ENCODE data around the gene RFX4. TPM values are rescaled to one million over a fixed set of nuclear protein-coding genes. Genes with fewer than 3 reads are reported as not detected.
"Not testable (repeated sequence)": the region's sequence is repeated elsewhere in the genome, so short reads cannot be mapped to it uniquely, and the experiment has no call there.

RFX4 gene
- total and polyA plus RNA-seq, 2 donors: 0.05 to 0.23 TPM

DNA sequence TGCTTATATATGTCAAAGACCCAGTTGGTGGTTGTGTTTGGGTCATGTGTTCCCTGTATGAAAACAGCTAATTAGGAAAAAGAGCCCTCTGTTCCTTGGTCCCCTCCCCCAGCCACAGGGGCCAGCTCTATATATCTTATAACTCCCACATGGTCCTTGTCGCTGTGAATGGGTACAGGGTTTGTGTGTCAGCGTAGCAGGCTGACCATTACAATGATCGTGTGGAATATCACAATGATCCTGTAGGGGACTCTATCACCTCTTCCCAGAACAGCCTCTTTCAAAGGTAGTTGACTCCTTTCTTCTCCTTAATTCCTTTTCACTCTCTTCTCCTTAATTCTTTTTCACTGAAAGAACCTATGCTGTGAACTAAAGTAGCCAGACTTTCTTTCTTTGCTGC lies 140.0 kb downstream of the RFX4 start:
- no peaks in the 10 kb centered on the region for H3K9me3 ChIP-seq (ENCODE audit: control insufficient read depth in 2 of 2, insufficient read depth in 1 of 2, low read length in 1 of 2)
- WGBS: 62% methylated on average over 3 of the region's 3 CpGs
- H3K27me3 ChIP-seq (ENCODE audit: control insufficient read depth in 2 of 2, insufficient read depth in 1 of 2, low read length in 1 of 2): peaks cover 0 to 5% of the 10 kb centered on the region in 2 donors
- H3K27ac ChIP-seq (ENCODE audit: low read depth in 1 of 2, low read length in 1 of 2): no peak overlapping the region
- no peak for DNase-seq (ENCODE audit: low read depth in 6 of 9, low spot score in 9 of 9)
- H3K4me3 ChIP-seq (ENCODE audit: low read length in 2 of 2): no peak overlapping the region
- H3K4me1 ChIP-seq (ENCODE audit: control insufficient read depth in 2 of 2, insufficient read depth in 2 of 2, low read length in 2 of 2): no peaks in the 10 kb centered on the region
- H3K36me3 ChIP-seq (ENCODE audit: control insufficient read depth in 2 of 2, insufficient read depth in 2 of 2, low read length in 1 of 2): no peaks in the 10 kb centered on the region

DNA sequence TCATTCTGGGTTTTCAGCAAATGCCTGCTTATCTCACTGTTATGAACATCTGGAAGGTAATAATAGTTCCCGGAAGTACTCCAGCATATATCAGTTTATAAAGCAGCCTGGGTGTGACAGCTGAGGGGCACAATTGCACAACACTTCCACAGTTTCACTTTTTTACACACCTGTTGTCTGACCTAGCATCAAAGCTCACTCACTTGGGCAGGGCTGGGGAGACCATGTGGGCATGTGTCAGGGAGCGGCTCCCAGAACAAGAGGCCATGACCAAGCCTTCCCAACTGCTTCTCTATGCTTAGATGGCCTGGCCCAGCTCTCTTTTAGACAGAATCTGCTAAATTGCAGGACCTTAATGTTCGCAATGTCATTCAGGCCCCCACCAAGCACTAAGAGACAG lies 140.6 kb downstream of the RFX4 start:
- WGBS: 97% methylated on average over 3 of the region's 3 CpGs
- H3K4me3 ChIP-seq (ENCODE audit: low read length in 2 of 2): no peak overlapping the region
- DNase-seq (ENCODE audit: low read depth in 6 of 9, low spot score in 9 of 9): no peak
- no peaks in the 10 kb centered on the region for H3K9me3 ChIP-seq (ENCODE audit: control insufficient read depth in 2 of 2, insufficient read depth in 1 of 2, low read length in 1 of 2)
- H3K4me1 ChIP-seq (ENCODE audit: control insufficient read depth in 2 of 2, insufficient read depth in 2 of 2, low read length in 2 of 2): no peaks in the 10 kb centered on the region
- no peaks in the 10 kb centered on the region for H3K36me3 ChIP-seq (ENCODE audit: control insufficient read depth in 2 of 2, insufficient read depth in 2 of 2, low read length in 1 of 2)
- H3K27me3 ChIP-seq (ENCODE audit: control insufficient read depth in 2 of 2, insufficient read depth in 1 of 2, low read length in 1 of 2): peaks cover 0 to 5% of the 10 kb centered on the region in 2 donors
- no peak overlapping the region for H3K27ac ChIP-seq (ENCODE audit: low read depth in 1 of 2, low read length in 1 of 2)

DNA sequence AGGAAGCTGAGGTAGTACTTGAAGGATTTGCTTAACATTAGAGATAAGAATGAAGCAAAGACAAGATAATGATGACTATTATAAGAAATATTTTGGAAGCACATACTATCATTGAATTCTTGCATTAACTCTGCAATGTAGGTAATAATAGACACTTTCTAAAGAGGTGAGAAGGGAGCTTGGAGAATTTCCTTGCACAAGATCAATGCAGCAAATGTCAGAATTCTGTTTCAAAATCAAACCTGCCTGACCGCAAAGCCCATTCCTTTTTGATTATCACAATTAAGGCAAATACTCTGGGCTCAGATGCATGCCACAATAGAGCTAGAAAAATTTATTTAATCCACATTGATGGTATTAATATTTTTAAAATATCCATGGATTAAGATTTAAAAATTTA lies 141.3 kb downstream of the RFX4 start:
- H3K27ac ChIP-seq (ENCODE audit: low read depth in 1 of 2, low read length in 1 of 2): no peak overlapping the region
- no peaks in the 10 kb centered on the region for H3K4me1 ChIP-seq (ENCODE audit: control insufficient read depth in 2 of 2, insufficient read depth in 2 of 2, low read length in 2 of 2)
- H3K36me3 ChIP-seq (ENCODE audit: control insufficient read depth in 2 of 2, insufficient read depth in 2 of 2, low read length in 1 of 2): no peaks in the 10 kb centered on the region
- H3K9me3 ChIP-seq (ENCODE audit: control insufficient read depth in 2 of 2, insufficient read depth in 1 of 2, low read length in 1 of 2): no peaks in the 10 kb centered on the region
- no peak for DNase-seq (ENCODE audit: low read depth in 6 of 9, low spot score in 9 of 9)
- H3K4me3 ChIP-seq (ENCODE audit: low read length in 2 of 2): no peak overlapping the region
- peaks cover 0 to 5% of the 10 kb centered on the region in 2 donors for H3K27me3 ChIP-seq (ENCODE audit: control insufficient read depth in 2 of 2, insufficient read depth in 1 of 2, low read length in 1 of 2)
- 100% methylated on average over 1 of the region's 1 CpG for WGBS

DNA sequence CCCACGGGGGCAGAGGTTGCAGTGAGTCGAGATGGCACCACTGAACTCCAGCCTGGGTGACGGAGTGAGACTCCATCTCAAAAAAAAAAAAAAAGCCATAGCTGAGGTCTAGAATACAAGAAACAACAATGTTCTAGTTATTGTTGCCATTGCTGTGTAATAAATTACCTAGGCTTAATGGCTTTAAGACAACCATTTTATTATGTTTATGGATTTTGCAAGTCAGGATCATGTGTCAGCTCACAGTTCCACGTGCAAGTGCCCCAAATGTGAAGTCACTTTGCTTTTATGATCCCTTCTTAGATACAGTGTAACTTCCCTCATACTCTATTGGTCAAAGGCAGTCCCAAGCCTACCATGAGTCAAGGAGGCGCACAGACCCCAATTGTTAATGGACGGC lies 142.1 kb downstream of the RFX4 start:
- no peak for DNase-seq (ENCODE audit: low read depth in 6 of 9, low spot score in 9 of 9)
- Histone ChIP-seq H3K27me3 (ENCODE audit: control insufficient read depth in 2 of 2, insufficient read depth in 1 of 2, low read length in 1 of 2) (peaks cover 0 to 3% of the 10 kb centered on the region in 2 donors), H3K9me3 (ENCODE audit: control insufficient read depth in 2 of 2, insufficient read depth in 1 of 2, low read length in 1 of 2) (no peaks in the 10 kb centered on the region), H3K36me3 (ENCODE audit: control insufficient read depth in 2 of 2, insufficient read depth in 2 of 2, low read length in 1 of 2) (no peaks in the 10 kb centered on the region), H3K4me1 (ENCODE audit: control insufficient read depth in 2 of 2, insufficient read depth in 2 of 2, low read length in 2 of 2) (no peaks in the 10 kb centered on the region), H3K27ac (ENCODE audit: low read depth in 1 of 2, low read length in 1 of 2) (no peak overlapping the region), H3K4me3 (ENCODE audit: low read length in 2 of 2) (no peak overlapping the region)
- 95% methylated on average over 6 of the region's 6 CpGs for WGBS

DNA sequence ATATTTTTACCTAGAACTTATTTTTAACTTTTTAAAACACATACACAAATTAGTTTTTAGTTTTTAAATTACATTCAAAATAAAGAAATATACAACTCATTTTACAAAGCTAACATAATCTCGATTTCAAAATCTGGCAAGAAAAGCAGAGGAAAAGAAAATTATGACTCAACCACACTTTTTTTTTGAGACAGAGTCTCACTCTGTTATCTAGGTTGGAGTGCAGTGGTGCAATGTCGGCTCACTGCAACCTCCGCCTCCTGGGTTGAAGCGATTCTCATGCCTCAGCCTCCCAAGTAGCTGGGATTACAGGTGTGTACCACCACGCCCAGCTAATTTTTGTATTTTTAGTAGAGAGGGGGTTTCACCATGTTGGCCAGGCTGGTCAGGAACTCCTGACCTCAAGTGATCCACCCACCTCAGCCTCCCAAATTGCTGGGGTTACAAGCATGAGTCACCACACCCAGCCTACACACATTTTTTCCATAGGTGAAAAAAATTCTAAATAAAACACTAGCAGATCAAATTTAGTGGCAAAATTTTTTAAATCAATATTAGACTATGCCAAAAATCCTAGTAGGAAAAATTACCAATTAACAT lies 143.9 kb downstream of the RFX4 start:
- not testable (repeated sequence) for H3K9me3 ChIP-seq (ENCODE audit: control insufficient read depth in 2 of 2, insufficient read depth in 1 of 2, low read length in 1 of 2); H3K4me3 ChIP-seq (ENCODE audit: low read length in 2 of 2); H3K4me1 ChIP-seq (ENCODE audit: control insufficient read depth in 2 of 2, insufficient read depth in 2 of 2, low read length in 2 of 2); DNase-seq (ENCODE audit: low read depth in 6 of 9, low spot score in 9 of 9); H3K36me3 ChIP-seq (ENCODE audit: control insufficient read depth in 2 of 2, insufficient read depth in 2 of 2, low read length in 1 of 2); H3K27me3 ChIP-seq (ENCODE audit: control insufficient read depth in 2 of 2, insufficient read depth in 1 of 2, low read length in 1 of 2); H3K27ac ChIP-seq (ENCODE audit: low read depth in 1 of 2, low read length in 1 of 2)
- 97% methylated on average over 5 of the region's 5 CpGs for WGBS

DNA sequence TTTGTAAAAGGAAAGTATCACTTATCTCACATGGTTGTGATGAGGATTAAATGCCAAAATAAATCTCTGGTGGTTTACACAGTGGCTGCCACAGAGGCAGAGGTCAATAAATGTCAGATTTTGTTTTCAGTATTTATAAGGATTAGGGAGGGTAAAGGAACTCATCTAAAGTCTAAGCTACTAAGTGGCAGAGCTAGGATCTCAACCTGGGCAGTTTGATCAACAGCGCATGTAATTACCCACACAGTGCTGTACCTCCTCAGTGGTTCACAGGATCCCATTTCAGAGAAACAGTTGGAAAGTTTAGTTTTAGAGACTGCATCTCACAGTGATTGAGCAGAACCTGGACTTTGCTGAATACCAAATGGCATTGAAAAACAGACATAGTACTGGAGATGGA lies 146.8 kb downstream of the RFX4 start:
- DNase-seq (ENCODE audit: low read depth in 6 of 9, low spot score in 9 of 9): no peak
- WGBS: 97% methylated on average over 1 of the region's 1 CpG
- Histone ChIP-seq H3K36me3 (ENCODE audit: control insufficient read depth in 2 of 2, insufficient read depth in 2 of 2, low read length in 1 of 2) (no peaks in the 10 kb centered on the region), H3K9me3 (ENCODE audit: control insufficient read depth in 2 of 2, insufficient read depth in 1 of 2, low read length in 1 of 2) (no peaks in the 10 kb centered on the region), H3K27ac (ENCODE audit: low read depth in 1 of 2, low read length in 1 of 2) (no peak overlapping the region), H3K27me3 (ENCODE audit: control insufficient read depth in 2 of 2, insufficient read depth in 1 of 2, low read length in 1 of 2) (no peaks in the 10 kb centered on the region), H3K4me1 (ENCODE audit: control insufficient read depth in 2 of 2, insufficient read depth in 2 of 2, low read length in 2 of 2) (no peaks in the 10 kb centered on the region), H3K4me3 (ENCODE audit: low read length in 2 of 2) (no peak overlapping the region)

DNA sequence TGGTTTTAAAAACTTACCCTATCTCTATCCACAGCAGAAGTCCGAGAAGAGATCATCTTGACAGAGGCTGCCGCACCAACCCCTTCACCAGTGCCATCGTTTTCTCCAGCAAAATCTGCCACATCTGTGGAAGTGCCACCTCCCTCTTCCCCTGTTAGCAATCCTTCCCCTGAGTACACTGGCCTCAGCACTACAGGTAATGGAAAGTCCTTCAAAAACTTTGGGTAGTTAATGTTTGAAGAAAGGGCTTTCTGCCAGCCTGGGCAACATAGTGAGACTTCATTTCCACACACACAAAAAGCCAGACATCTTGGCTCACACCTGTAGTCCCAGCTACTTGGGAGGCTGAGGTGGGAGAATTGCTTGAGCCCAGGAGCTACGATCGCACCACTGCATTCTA lies 150.1 kb downstream of the RFX4 start:
- no peak overlapping the region for H3K27ac ChIP-seq (ENCODE audit: low read depth in 1 of 2, low read length in 1 of 2)

DNA sequence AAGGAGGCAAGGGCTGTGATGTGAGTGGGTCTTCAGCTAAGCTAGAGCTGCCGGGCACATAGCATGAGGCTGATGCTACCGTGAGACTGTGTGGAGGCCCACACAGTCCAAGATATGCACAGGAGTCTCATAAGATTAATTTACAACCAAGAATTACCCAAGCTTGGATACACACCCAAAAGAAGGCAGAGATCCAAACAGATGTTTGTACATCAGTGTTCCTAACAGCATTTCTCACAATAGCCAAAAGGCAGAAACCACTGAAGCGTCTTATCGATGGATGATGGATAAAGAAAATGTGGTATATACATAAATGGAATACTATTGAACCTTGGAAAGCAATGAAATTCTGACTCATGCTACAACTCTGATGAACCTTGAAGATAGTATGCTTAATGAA lies 150.9 kb downstream of the RFX4 start:
- no peak overlapping the region for H3K27ac ChIP-seq (ENCODE audit: low read depth in 1 of 2, low read length in 1 of 2)
- H3K36me3 ChIP-seq (ENCODE audit: control insufficient read depth in 2 of 2, insufficient read depth in 2 of 2, low read length in 1 of 2): no peaks in the 10 kb centered on the region
- no peaks in the 10 kb centered on the region for H3K4me1 ChIP-seq (ENCODE audit: control insufficient read depth in 2 of 2, insufficient read depth in 2 of 2, low read length in 2 of 2)
- H3K4me3 ChIP-seq (ENCODE audit: low read length in 2 of 2): no peak overlapping the region
- WGBS: 95% methylated on average over 4 of the region's 4 CpGs
- no peaks in the 10 kb centered on the region for H3K9me3 ChIP-seq (ENCODE audit: control insufficient read depth in 2 of 2, insufficient read depth in 1 of 2, low read length in 1 of 2)
- DNase-seq (ENCODE audit: low read depth in 6 of 9, low spot score in 9 of 9): no peak
- no peaks in the 10 kb centered on the region for H3K27me3 ChIP-seq (ENCODE audit: control insufficient read depth in 2 of 2, insufficient read depth in 1 of 2, low read length in 1 of 2)

More for the DNA sequence above, 150.1 kb downstream of the RFX4 start:
- no peak for DNase-seq (ENCODE audit: low read depth in 6 of 9, low spot score in 9 of 9)
- H3K27me3 ChIP-seq (ENCODE audit: control insufficient read depth in 2 of 2, insufficient read depth in 1 of 2, low read length in 1 of 2): no peaks in the 10 kb centered on the region
- no peak overlapping the region for H3K4me3 ChIP-seq (ENCODE audit: low read length in 2 of 2)
- no peaks in the 10 kb centered on the region for H3K36me3 ChIP-seq (ENCODE audit: control insufficient read depth in 2 of 2, insufficient read depth in 2 of 2, low read length in 1 of 2)
- no peaks in the 10 kb centered on the region for H3K4me1 ChIP-seq (ENCODE audit: control insufficient read depth in 2 of 2, insufficient read depth in 2 of 2, low read length in 2 of 2)
- WGBS: 97% methylated on average over 5 of the region's 5 CpGs
- no peaks in the 10 kb centered on the region for H3K9me3 ChIP-seq (ENCODE audit: control insufficient read depth in 2 of 2, insufficient read depth in 1 of 2, low read length in 1 of 2)

DNA sequence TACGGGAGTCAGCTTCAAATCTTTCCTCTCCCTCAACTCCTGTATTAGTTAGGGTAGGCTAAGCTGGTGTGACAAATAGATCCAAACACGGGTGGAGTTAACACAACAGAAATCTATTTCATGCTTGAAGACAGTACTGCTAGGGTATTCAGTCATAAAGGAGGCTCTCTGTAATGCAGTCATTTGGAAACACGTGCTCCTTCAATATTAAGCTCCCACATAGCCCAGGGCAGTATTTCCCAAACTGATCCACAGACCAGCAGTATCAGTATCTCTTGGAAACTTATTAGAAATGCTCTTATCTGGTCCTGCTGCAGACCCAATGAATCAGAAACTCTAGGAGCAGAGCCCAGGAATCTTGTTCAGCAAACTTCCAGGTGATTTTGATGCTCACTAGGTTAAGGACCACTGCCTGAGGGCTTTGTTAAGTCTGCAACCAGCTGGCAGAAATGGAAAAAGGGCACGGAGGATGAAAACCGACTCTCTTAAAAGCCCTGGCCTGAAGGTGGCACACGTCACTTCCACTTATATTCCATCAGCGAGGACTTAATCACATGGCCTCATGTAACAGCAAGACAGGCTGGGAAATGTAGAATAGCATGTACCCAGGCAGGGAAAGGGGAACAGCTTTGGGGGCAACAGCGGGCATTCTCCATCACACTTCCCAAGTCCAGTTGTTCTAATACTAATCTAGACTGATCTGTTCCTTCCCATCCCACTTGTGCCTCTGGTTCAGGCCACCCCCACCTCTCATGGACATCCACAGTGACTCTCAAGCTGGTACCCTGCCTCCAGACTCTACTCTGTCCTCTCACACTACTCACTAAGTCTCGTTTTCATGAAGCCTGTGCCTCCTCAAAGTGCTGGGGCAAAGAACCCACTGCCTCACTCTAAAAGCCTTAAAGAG lies 153.5 kb downstream of the RFX4 start:
- DNase-seq (ENCODE audit: low read depth in 6 of 9, low spot score in 9 of 9): peak in 1 of 9 donors; percentile 45
- Histone ChIP-seq H3K9me3 (ENCODE audit: control insufficient read depth in 2 of 2, insufficient read depth in 1 of 2, low read length in 1 of 2) (no peaks in the 10 kb centered on the region), H3K36me3 (ENCODE audit: control insufficient read depth in 2 of 2, insufficient read depth in 2 of 2, low read length in 1 of 2) (no peaks in the 10 kb centered on the region), H3K4me3 (ENCODE audit: low read length in 2 of 2) (no peak overlapping the region), H3K4me1 (ENCODE audit: control insufficient read depth in 2 of 2, insufficient read depth in 2 of 2, low read length in 2 of 2) (no peaks in the 10 kb centered on the region), H3K27me3 (ENCODE audit: control insufficient read depth in 2 of 2, insufficient read depth in 1 of 2, low read length in 1 of 2) (peaks cover 0 to 2% of the 10 kb centered on the region in 2 donors), H3K27ac (ENCODE audit: low read depth in 1 of 2, low read length in 1 of 2) (no peak overlapping the region)
- WGBS: 81% methylated on average over 9 of the region's 9 CpGs
